Calu3 (cell line): ENCODE data around the gene TREML4. TPM values are rescaled to one million over a fixed set of nuclear protein-coding genes. Genes with fewer than 3 reads are reported as not detected.

ENCODE experiments used
- BruUV-seq: library from RNA; stranded (reverse); fragments of 400-500 nt; replicated peaks from 2 replicates; lab custom pipeline; 2021; lab: Mats Ljungman, UMichigan
- CTCF ChIA-PET: fragments of 300-600 bp; sonication (Branson Sonifier 250); formaldehyde crosslinking; loops from one replicate; lab custom pipeline; 2022; ENCODE audit warnings: antibody characterized with exemption; lab: Charles Lee
- DNase-seq: peaks from one replicate; pipeline ENCODE4 v3.0.0; 2022
- H3K27ac Mint-ChIP-seq: one replicate; pipeline ENCODE4 v1.8.0; 2022; ENCODE audit warnings: mixed read lengths; ENCODE audit not compliant: unreplicated experiment
- H3K27me3 Mint-ChIP-seq: one replicate; pipeline ENCODE4 v1.8.0; 2022; ENCODE audit warnings: mixed read lengths; ENCODE audit not compliant: unreplicated experiment
- H3K36me3 Mint-ChIP-seq: one replicate; pipeline ENCODE4 v1.8.0; 2022; ENCODE audit warnings: mild to moderate bottlenecking, moderate library complexity, mixed read lengths; ENCODE audit not compliant: insufficient read depth, unreplicated experiment
- H3K4me1 Mint-ChIP-seq: one replicate; pipeline ENCODE4 v1.8.0; 2022; ENCODE audit warnings: mild to moderate bottlenecking, low read depth, mixed read lengths; ENCODE audit not compliant: unreplicated experiment
- H3K4me3 Mint-ChIP-seq: one replicate; pipeline ENCODE4 v1.8.0; 2022; ENCODE audit warnings: mild to moderate bottlenecking, low read depth, moderate library complexity, mixed read lengths; ENCODE audit not compliant: unreplicated experiment
- H3K9me3 Mint-ChIP-seq: one replicate; pipeline ENCODE4 v1.8.0; 2022; ENCODE audit warnings: low read depth, mixed read lengths; ENCODE audit not compliant: unreplicated experiment
- intact Hi-C: fragments of 100-400 bp; cut with micrococcal nuclease; formaldehyde crosslinking; loops from one replicate; pipeline ENCODE4 v1.10.0; 2022; ENCODE audit not compliant: unreplicated experiment
- total RNA-seq: library from RNA; stranded (reverse); gene quantifications from 2 replicates; pipeline ENCODE4 v1.2.3, GENCODE V29; 2022
- TF ChIP-seq, protein P1 (sequence below): fragments of 200-600 bp; IDR thresholded peaks from one replicate; pipeline ENCODE4 v1.8.0; 2022; ENCODE audit warnings: antibody characterized with exemption; ENCODE audit not compliant: unreplicated experiment

TREML4 gene
- total RNA-seq, 1 experiment from 2014 or later, result not detected

- DNase-seq, result no peak
- BruUV-seq, result no TSS peak
- Mint-ChIP-seq H3K9me3 (no peaks in the 10 kb centered on the region), H3K36me3 (no peaks in the 10 kb centered on the region), H3K27me3 (peaks cover 100% of the 10 kb centered on the region), H3K4me1 (no peaks in the 10 kb centered on the region), H3K4me3 (no peak overlapping the region), H3K27ac (no peak overlapping the region)
- intact Hi-C loops, result no loop called here
- TF ChIP-seq, protein P1, sequence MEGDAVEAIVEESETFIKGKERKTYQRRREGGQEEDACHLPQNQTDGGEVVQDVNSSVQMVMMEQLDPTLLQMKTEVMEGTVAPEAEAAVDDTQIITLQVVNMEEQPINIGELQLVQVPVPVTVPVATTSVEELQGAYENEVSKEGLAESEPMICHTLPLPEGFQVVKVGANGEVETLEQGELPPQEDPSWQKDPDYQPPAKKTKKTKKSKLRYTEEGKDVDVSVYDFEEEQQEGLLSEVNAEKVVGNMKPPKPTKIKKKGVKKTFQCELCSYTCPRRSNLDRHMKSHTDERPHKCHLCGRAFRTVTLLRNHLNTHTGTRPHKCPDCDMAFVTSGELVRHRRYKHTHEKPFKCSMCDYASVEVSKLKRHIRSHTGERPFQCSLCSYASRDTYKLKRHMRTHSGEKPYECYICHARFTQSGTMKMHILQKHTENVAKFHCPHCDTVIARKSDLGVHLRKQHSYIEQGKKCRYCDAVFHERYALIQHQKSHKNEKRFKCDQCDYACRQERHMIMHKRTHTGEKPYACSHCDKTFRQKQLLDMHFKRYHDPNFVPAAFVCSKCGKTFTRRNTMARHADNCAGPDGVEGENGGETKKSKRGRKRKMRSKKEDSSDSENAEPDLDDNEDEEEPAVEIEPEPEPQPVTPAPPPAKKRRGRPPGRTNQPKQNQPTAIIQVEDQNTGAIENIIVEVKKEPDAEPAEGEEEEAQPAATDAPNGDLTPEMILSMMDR, result no peak
- CTCF ChIA-PET, result no interaction called here
Measured at GRCh38 chr6:41193884-41194283, 34.3 kb upstream of the TREML4 start.

DNA sequence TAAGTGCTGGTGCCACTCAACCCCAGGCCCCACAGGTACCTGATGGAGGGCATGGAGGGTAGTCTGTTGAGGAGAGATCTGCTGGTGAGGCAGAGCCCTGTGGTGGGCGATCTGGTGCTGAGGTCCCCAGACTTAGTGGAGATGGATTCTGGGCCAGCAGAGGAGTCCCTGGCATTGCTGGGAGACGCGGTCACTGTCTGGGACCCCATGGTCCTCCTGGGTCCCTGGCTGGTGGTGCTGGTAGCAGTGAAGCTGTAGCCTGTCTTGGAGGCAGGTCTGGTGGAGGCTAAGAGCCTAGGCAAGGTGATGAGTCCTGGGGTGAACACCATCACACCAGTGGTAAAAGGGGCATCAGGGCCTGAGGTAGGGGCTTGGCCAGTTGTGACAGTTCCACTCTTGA lies 33.8 kb upstream of the TREML4 start:
- no TSS peak for BruUV-seq
- H3K4me3 Mint-ChIP-seq, result no peak overlapping the region
- peaks cover 95% of the 10 kb centered on the region for H3K27me3 Mint-ChIP-seq
- no peaks in the 10 kb centered on the region for H3K36me3 Mint-ChIP-seq
- no peak overlapping the region for H3K27ac Mint-ChIP-seq
- peaks cover 3% of the 10 kb centered on the region for H3K4me1 Mint-ChIP-seq
- DNase-seq, result no peak
- CTCF ChIA-PET, result no interaction called here
- TF ChIP-seq, protein P1, result no peak
- intact Hi-C loops, result no loop called here
- H3K9me3 Mint-ChIP-seq, result no peaks in the 10 kb centered on the region

DNA sequence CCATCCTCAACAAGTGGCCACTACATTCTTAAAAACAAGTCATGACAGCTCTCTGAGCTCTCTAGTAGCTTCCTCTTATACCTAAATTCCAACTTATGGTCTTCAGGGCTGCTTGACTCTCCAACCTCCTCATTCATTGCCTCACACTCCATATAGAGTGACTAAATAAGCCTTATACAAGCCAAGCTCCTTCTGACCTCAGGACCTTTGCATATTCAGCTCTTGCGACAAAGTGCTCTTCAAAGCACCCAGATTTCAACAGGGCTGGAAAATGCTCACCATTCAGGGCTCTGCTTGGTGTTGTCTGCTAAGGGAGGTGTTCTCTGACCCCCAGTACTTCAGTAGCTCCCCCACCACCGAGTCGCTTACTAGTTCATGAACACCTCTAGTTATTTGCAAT lies 30.9 kb upstream of the TREML4 start:
- intact Hi-C loops, result no loop called here
- no peaks in the 10 kb centered on the region for H3K36me3 Mint-ChIP-seq
- no TSS peak for BruUV-seq
- no peak for DNase-seq
- peaks cover 66% of the 10 kb centered on the region for H3K27me3 Mint-ChIP-seq
- H3K4me3 Mint-ChIP-seq, result no peak overlapping the region
- TF ChIP-seq, protein P1, result no peak
- CTCF ChIA-PET, result interaction anchor here (0.8 to 1.0 kb wide), 2 partner anchors 15 to 20 kb away, joined by 3 read pairs; no protein-coding TSS in a partner anchor
- H3K9me3 Mint-ChIP-seq, result no peaks in the 10 kb centered on the region
- no peak overlapping the region for H3K27ac Mint-ChIP-seq
- H3K4me1 Mint-ChIP-seq, result peaks cover 10% of the 10 kb centered on the region

DNA sequence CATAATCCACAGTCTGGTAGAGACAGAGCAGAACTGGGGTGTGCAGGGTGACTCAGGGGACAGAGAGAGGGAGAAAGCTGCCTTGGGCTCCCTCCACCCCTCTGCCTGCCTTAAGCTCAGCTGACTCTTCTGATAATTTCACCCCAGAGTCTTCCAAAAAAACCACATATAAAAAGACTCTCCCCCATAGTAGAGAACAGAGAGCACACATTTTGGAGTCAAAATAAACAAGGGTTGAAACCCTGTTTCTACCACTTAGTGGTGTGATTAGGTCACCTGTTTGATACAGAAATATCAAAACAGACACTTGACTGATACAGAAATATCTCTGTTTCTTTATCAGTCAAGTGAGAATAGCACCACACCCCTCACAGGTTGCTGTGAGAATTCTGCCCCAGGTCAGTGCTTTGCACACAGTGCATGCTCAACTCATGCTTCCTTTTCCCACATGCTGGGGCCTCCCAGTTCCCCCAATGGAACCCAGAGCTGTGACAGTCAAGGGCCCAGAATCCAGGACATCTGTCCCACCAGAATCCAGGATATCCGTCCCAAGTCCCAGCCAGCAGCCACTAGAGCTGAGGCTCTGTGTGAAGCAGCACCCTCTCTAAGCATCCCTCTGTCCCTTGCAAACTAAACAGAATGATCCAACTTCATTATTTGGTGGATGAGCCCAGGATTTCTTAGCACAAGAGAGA lies 28.4 kb upstream of the TREML4 start:
- TF ChIP-seq, protein P1, result no peak
- H3K27ac Mint-ChIP-seq, result no peak overlapping the region
- CTCF ChIA-PET, result interaction anchor here (0.6 kb wide), 1 partner anchor 1487 kb away, joined by 3 read pairs; no protein-coding TSS in a partner anchor

More for the DNA sequence above, 28.4 kb upstream of the TREML4 start:
- Mint-ChIP-seq H3K4me3 (no peak overlapping the region), H3K9me3 (no peaks in the 10 kb centered on the region), H3K27me3 (peaks cover 45% of the 10 kb centered on the region), H3K4me1 (peaks cover 10% of the 10 kb centered on the region), H3K36me3 (no peaks in the 10 kb centered on the region)
- BruUV-seq, result no TSS peak
- intact Hi-C loops, result no loop called here
- no peak for DNase-seq
